Right lobe of liver (tissue), 6 donors: ENCODE results near the gene SCAPER. TPM values are rescaled to one million over a fixed set of nuclear protein-coding genes. Genes with fewer than 3 reads are reported as not detected.

Experiments
- ATAC-seq, 4 donors: fragments of 200-7000 bp; cut with Tn5 transposase; one replicate each; pipeline ENCODE4 v1.9.1; 2020; ENCODE audit warnings: mild to moderate bottlenecking in 4 of 4, moderate library complexity in 4 of 4
- DNase-seq, 3 donors: peaks; one replicate each; pipeline ENCODE4 v3.0.0-alpha.2; 2020
- H3K27ac ChIP-seq, 3 donors: fragments of 200-600 bp; one replicate each; pipeline ENCODE4 v1.8.0; 2022
- H3K27me3 ChIP-seq, 2 donors: fragments of 200-600 bp; one replicate each; pipeline ENCODE4 v1.8.0; 2022
- H3K36me3 ChIP-seq, 4 donors: fragments of 200-600 bp; sonication (generic) in 1 of 4; one replicate each; pipeline versions ENCODE4 v1.5.1 to v1.8.0; 2017 to 2022; ENCODE audit warnings: control low read depth in 1 of 4
- H3K4me1 ChIP-seq, 4 donors: fragments of 200-600 bp; sonication (generic) in 1 of 4; one replicate each; pipeline versions ENCODE4 v1.5.1 to v1.8.0; 2017 to 2022; ENCODE audit warnings: control low read depth in 1 of 4
- H3K4me3 ChIP-seq, 3 donors: fragments of 200-600 bp; one replicate each; pipeline ENCODE4 v1.8.0; 2022
- H3K9me3 ChIP-seq, 4 donors: fragments of 200-600 bp; sonication (generic) in 1 of 4; one replicate each; pipeline versions ENCODE4 v1.5.1 to v1.8.0; 2017 to 2022; ENCODE audit warnings: control low read depth in 1 of 4
- POLR2A ChIP-seq: fragments of 450-650 bp; IDR thresholded peaks from one replicate; pipeline ENCODE4 v1.6.1; 2017; ENCODE audit warnings: antibody characterized with exemption, mild to moderate bottlenecking
- WGBS: methylation state at CpG from one replicate; pipeline ENCODE4 v1.1.6; 2018; ENCODE audit warnings: low coverage, low lambda C conversion rate; ENCODE audit not compliant: insufficient coverage; ENCODE audit errors: missing lambda C conversion rate; 5-methylcytosine and 5-hydroxymethylcytosine counted together
- intact Hi-C, 2 donors: fragments of 100-400 bp; cut with DNase I; formaldehyde crosslinking; loops; one replicate each; pipeline versions ENCODE4 v1.11.2 to v1.14.1; 2022
- total RNA-seq, 6 experiments: library from RNA; depleted of rRNA in 2 of 6; stranded (reverse); fragments of >200 nt in 2 of 6; fragmentation: NEBNext Ultra II Directional in 3 of 6; extraction: Animal tissue kit (Norgen Biotek cat#: 25700) in 3 of 6; gene quantifications; one replicate each; pipeline versions ENCODE4 v1.1.0 to v1.2.4, GENCODE V29; 2016 to 2023
- TF ChIP-seq, protein P1 (sequence below), 4 donors: fragments of 200-600 bp in 3 of 4; fragments of 450-650 bp in 1 of 4; IDR thresholded peaks; one replicate each; pipeline versions ENCODE4 v1.5.1 to v1.8.0; 2016 to 2022; ENCODE audit warnings: antibody characterized with exemption in 4 of 4, mild to moderate bottlenecking in 2 of 4
- donor health status: DM: no; HTN: yes; CAD: no.
- donor health status: DM: no; HTN: no; CAD: no.
- donor health status: DM: no; HTN: no; CAD: no.
- donor health status: DM: no; HTN: yes; CAD: no.
- donor health status: DM: no; HTN: yes; CAD: no.

SCAPER gene
- total RNA-seq, 6 experiments from 2014 or later: 6.7 to 17.3 (median 10.4) TPM

DNA sequence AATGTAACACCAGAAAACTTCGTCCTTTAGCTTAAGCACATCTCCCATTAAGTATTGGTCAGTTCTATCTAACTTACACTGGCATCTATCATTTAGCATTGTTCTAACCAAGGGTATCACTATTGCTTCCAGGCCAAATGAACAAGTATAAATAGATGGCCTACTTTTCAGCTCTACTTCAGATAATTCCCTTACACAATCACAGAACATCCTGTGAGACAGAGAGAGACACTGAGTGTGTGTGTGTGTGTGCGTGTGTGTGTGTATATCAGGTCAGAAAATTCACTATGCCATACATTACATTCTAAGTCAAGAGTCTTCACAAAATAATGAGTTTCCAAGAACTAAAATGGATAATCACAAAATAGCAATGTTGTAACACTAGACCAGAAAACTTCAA is 39.1 kb downstream of the SCAPER start:
- no peaks in the 10 kb centered on the region for H3K9me3 ChIP-seq

DNA sequence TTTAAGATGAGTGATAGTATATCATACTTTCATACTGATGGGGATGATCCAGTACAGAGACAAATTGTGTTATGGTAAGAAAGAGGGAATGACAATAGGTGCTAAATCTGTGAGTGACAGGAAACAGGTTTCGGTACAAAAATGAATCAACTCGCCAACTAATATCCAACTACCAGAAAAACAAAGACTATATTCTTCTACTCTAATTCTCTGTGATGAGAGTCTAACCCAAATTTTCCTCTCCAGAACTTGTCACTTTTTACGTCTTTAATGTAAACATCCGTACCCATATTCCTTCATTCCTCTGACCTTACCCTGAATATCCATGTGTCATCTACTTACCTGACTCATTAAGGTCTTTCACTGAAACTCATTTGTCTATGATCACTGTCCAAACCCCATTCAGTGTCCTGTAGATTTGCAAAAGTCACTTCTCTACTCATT is 39.6 kb downstream of the SCAPER start:
- ATAC-seq (no peak), DNase-seq (no peak)
- Histone ChIP-seq H3K27me3 (no peaks in the 10 kb centered on the region), H3K36me3 (no peaks in the 10 kb centered on the region), H3K9me3 (no peaks in the 10 kb centered on the region), H3K4me1 (no peaks in the 10 kb centered on the region), H3K27ac (no peak overlapping the region), H3K4me3 (no peak overlapping the region)
- no peak for TF ChIP-seq POLR2A
- TF ChIP-seq, protein P1, sequence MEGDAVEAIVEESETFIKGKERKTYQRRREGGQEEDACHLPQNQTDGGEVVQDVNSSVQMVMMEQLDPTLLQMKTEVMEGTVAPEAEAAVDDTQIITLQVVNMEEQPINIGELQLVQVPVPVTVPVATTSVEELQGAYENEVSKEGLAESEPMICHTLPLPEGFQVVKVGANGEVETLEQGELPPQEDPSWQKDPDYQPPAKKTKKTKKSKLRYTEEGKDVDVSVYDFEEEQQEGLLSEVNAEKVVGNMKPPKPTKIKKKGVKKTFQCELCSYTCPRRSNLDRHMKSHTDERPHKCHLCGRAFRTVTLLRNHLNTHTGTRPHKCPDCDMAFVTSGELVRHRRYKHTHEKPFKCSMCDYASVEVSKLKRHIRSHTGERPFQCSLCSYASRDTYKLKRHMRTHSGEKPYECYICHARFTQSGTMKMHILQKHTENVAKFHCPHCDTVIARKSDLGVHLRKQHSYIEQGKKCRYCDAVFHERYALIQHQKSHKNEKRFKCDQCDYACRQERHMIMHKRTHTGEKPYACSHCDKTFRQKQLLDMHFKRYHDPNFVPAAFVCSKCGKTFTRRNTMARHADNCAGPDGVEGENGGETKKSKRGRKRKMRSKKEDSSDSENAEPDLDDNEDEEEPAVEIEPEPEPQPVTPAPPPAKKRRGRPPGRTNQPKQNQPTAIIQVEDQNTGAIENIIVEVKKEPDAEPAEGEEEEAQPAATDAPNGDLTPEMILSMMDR (IDR thresholded peaks at IDR 0.05): no peak
- 60% methylated on average over 4 of the region's 4 CpGs for WGBS
- intact Hi-C loops: no loop called here

More for the DNA sequence above, 39.1 kb downstream of the SCAPER start:
- TF ChIP-seq, protein P1 (IDR thresholded peaks at IDR 0.05): no peak
- TF ChIP-seq POLR2A: no peak
- no peaks in the 10 kb centered on the region for H3K4me1 ChIP-seq
- intact Hi-C loops: no loop called here
- H3K27ac ChIP-seq: no peak overlapping the region
- WGBS: 94% methylated on average over 2 of the region's 2 CpGs
- DNase-seq (no peak), ATAC-seq (peak in 1 of 4 donors; percentile 24)
- no peak overlapping the region for H3K4me3 ChIP-seq
- H3K27me3 ChIP-seq: no peaks in the 10 kb centered on the region
- H3K36me3 ChIP-seq: no peaks in the 10 kb centered on the region

DNA sequence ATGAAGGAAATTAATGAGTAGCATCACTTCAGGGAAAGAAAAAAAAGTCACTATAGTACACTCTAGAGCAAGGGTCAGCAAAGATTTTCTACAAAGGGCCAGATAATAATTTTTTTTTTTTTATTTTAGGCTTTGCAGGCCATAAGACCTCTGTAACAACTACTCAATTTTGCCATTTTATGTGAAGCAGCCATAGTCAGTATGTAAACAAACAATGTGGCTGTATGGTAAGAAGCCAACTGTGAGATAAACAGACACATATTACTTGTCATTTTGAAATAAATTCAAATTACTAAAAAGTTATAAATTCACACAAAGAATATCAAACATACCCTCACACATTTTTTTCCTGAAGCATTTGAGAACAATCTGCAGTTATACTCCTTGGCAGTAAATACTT is 40.6 kb downstream of the SCAPER start:
- Histone ChIP-seq H3K4me3 (no peak overlapping the region), H3K36me3 (no peaks in the 10 kb centered on the region), H3K4me1 (no peaks in the 10 kb centered on the region), H3K9me3 (no peaks in the 10 kb centered on the region), H3K27ac (no peak overlapping the region), H3K27me3 (no peaks in the 10 kb centered on the region)
- ATAC-seq (no peak), DNase-seq (no peak)
- TF ChIP-seq, protein P1 (IDR thresholded peaks at IDR 0.05): no peak
- no peak for TF ChIP-seq POLR2A
- intact Hi-C loops: no loop called here

DNA sequence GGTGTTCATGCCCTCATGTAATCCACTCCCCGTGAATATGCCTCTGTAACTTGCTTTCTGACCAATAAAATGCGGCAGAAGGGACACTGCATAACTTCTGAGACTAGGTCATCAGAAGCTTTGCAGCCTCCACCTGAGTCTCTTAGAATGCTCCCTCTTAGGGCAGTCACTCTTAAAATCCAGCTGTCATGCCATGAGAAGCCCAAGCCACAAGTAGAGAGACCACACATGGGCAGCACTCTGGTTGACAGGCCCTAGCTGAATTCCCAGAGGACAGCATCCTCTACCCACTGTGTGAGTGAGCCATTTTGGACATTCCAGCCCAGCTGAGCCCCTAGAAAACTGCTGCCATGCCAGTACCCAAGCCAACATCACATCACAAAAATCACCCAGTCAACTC is 41.4 kb downstream of the SCAPER start:
- Histone ChIP-seq H3K9me3 (no peaks in the 10 kb centered on the region), H3K27ac (no peak overlapping the region), H3K4me1 (no peaks in the 10 kb centered on the region), H3K36me3 (no peaks in the 10 kb centered on the region), H3K27me3 (no peaks in the 10 kb centered on the region), H3K4me3 (no peak overlapping the region)
- TF ChIP-seq POLR2A: no peak
- TF ChIP-seq, protein P1 (IDR thresholded peaks at IDR 0.05): no peak
- no peak for ATAC-seq
- no peak for DNase-seq
- no CpG with 5 or more reads among the region's 2 CpGs for WGBS
- intact Hi-C loops: no loop called here

DNA sequence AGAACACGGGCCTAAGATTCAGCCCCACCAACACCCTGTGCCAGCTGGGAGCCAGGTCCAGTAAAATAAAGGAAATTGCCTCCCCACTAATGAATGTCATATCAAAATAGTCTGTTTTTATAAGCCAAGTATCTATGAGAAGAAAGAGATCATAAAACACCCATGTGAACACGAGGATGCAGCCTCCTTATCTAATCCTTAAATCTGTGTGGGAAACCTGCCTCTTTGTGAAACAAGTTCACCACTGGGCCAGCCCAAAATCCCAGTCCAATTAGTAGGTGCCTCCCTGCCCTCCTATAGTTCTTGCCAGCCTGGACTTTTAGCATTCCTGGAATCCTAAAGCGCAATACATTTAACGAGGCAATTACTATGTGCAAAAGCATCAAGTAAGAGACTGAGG is 42.0 kb downstream of the SCAPER start:
- TF ChIP-seq, protein P1 (IDR thresholded peaks at IDR 0.05): no peak
- no peak for TF ChIP-seq POLR2A
- H3K4me3 ChIP-seq: no peak overlapping the region
- no peaks in the 10 kb centered on the region for H3K9me3 ChIP-seq
- DNase-seq (no peak), ATAC-seq (no peak)
- H3K36me3 ChIP-seq: no peaks in the 10 kb centered on the region
- WGBS: 90% methylated on average over 4 of the region's 4 CpGs
- H3K4me1 ChIP-seq: no peaks in the 10 kb centered on the region
- no peak overlapping the region for H3K27ac ChIP-seq
- intact Hi-C loops: no loop called here
- H3K27me3 ChIP-seq: no peaks in the 10 kb centered on the region
